Activated CD8-positive, alpha-beta memory T cell treated with anti-CD3 and anti-CD28 coated beads for 4 hours (primary cell): ENCODE data around the gene ASS1.

Source experiments
- DNase-seq, 2 donors: peaks; one replicate each; pipeline ENCODE4 v3.0.0-alpha.2; 2020; ENCODE audit warnings: low read depth in 2 of 2

ASS1 gene

DNA sequence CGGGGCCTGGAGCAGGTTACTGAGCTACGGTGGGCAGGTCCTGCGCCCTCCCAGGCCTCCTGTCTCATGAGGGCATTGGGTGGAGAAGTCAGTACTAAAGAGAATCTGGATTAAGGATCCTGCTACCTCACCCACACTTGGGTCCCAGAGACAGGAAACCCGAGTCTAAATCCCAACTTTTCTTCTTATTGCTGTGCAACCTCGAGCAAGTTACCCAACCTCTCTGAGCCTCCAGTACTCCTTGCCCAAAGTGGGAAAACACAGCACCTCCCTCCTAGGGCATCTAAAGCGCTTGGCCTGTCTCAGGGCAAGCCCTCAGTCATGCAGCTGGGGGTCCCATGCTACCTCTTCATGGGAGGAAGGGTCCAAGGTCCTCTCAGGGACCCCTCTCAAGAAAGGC is 28.2 kb downstream of the ASS1 start:
- no peak for DNase-seq

DNA sequence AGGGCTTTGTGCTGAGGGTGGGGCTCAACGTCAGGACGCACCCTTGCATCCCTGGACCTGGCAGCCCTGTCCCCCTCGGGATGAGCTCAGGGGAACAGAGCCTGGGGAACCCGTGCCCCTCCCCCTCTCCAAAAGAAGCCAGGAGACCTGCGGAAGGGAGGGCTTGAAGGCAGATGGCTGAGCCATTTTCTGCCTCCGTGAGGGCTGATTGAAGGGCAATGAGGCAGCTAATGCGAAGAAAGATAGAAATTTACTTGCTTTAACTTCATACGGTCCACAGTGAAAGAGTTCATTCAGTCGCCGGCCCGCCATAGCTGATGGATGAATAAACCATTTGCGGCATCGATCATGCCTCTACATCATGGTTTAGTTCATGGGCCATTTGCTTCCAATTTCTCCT is 28.8 kb downstream of the ASS1 start:
- DNase-seq, result no peak

DNA sequence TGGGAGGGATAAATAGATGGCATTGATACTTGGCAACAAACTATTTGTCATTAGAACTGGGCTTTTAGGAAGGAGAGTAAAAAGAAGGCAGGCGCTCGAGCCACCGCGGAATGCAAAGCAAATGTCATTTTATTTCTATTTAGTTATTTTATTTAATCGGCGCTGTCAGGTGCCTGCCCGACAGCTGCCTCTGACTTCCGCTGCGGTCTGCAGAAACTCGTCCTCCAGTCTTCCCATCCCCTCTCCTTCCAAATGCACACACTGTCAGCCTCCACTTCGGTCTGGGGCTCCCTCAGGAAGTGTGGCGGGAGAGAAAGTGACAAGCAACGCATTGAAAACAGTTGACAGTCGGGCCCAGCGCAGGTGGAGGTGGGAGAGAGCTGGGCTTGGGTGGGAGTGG is 29.3 kb downstream of the ASS1 start:
- DNase-seq, result no peak

DNA sequence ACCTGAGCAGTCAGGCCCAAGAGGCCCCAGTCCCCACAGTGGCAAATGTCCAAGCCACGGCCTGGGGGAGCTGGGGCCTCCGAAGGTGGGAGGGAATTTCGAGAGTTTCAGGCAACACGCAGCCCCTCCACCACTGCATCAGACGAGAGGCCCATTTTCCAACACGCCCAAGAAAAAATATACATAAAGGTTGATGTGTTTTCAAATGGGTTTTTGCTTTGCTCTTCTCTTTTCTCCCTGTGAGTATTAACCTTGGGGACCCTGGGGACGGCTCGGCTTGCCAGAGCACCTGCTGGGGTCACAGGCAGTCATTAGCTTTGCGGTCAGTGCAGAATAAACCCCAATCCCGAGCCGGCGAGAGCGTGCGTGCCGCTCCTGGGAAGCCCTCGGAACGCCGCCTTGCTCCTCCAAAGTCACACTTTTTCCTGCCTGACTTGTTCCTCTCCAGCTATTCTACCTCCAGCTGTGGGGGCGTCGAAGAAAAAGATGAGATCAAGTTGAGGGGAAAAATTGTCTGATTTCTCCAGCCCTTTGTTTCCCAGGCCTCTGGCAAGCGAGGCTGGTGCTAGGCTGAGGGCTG is 31.5 kb downstream of the ASS1 start:
- DNase-seq, result no peak

DNA sequence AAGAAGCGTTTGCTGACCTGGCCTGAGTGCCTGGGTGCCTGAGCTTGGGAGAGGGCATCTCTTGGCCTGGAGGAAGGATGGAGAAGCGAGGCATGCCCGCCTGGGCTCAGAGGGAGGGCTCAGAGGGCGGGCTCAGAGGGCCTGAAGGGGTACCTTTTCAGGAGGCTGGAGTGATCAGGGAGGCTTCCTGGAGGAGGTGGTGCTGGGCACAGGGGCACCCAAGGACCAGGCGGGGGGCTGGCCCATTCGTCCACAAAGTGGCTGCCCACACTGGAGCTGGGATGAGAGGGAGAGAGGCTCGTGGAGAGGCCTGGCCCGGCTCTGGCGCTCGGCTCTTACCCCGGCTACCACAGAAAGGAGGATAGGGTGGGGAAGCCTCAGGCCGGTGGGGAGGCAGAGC is 32.8 kb downstream of the ASS1 start:
- no peak for DNase-seq

DNA sequence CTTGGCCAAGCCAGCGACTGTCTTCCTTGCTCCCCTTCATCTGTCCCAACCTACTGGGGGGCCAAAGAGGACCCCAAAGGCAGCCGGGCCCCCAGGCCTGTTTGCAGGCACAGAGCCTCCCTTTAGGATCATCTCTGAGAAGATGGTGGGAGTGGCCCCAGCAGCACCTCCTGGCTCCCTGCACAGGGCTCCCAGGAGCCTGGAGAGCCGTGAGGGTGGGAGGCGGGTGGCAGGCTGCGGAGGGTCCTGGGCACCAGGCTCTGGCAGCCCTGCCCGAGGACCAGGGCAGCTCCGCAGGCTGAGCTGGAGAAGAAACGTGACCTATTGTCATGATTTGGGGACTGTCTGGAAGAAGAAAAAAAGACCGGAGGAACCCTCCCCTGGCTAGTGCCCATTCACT is 33.4 kb downstream of the ASS1 start:
- no peak for DNase-seq

GRCh38 chr9:130478736-130479575 is 34.2 kb downstream of the ASS1 start:
- DNase-seq, result no peak

DNA sequence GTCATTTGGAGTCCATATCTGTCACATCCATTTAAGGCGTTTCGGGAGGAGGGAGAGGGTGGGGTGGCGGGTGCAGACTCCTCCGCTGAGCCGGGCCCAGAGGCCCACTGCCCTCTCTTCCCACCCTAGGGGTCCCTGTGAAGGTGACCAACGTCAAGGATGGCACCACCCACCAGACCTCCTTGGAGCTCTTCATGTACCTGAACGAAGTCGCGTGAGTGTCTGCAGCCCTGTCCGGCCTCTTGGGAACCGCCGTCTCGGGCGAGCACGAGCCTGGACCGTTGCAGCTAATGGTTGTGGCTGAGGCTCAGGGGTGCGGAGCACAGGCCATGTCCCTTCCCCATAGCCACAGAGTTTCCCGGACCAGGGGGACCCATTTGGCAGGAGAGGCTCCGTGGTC is 34.8 kb downstream of the ASS1 start:
- no peak for DNase-seq

DNA sequence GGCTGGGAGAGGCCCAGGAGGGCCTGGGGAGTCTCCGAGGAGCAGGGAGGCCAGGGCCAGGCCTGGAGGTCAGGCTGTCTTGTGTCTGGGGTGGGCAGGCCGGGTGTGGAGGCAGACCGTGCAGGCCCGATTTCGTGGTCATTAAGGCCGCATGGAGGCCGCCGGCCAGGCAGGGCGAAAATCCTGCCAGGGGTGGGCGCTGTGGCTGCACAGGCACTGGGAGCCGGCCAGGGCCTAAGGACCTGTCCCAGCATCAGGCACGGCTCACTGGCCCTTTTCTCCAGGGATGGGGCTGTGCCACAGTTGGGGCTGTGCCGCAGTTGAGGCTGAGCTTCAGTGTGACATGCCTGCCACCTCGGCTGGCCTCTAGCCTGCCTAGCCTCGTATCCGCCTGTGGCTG is 35.9 kb downstream of the ASS1 start:
- DNase-seq, result no peak

DNA sequence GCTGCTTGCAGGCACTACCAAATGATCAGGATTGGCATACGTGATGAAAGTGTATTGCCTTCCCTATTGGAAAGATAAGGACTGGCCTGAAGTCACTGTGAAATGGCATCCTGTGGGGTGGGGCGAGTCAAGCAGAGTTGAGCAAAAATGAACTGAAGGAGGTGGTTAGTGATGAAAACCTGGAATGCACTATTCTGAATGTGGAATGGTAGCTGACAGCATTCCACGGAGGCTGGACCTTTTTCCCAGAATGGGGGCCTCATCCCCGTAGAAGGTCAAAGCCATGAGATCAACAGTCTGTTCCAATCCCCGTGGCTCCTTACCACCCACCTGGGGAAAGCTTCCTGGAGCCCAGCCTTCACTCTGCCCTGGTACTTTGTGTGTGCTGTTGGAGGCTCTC is 37.7 kb downstream of the ASS1 start:
- no peak for DNase-seq

GRCh38 chr9:130483371-130483971 is 38.7 kb downstream of the ASS1 start:
- no peak for DNase-seq

DNA sequence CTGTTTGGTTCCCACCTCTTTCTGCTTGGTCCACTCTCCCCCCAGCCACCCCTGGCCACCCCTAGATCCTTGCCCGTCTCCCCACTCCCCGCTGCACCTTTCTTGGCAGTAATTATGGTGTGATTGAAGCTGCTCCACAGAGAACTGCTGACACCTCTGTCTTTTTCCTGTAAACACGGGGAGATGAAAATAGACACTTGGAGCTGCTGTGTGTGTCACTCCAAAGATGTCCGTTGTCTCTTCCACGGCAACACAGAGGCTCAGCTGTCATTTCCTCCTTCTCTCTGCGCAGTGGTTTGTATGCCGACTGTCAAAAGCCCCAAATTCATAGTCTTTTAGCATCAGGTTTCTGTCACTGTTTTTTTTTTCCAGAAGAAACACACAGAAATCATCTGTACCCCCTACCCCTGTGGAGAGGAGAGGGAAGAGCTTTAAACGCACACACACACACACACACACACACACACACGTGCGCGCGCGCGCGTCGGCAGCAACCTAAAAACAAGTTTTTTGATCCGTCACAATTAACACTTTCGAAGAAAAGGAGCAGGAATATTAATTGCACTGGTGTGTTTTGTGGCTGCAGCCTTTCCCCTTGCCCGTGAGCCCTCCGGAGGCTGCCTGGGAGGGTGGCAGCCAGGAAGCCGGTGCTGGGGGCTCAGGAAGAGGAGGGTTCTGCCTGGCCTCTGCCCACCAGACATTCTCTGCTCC is 39.8 kb downstream of the ASS1 start:
- DNase-seq, result no peak

DNA sequence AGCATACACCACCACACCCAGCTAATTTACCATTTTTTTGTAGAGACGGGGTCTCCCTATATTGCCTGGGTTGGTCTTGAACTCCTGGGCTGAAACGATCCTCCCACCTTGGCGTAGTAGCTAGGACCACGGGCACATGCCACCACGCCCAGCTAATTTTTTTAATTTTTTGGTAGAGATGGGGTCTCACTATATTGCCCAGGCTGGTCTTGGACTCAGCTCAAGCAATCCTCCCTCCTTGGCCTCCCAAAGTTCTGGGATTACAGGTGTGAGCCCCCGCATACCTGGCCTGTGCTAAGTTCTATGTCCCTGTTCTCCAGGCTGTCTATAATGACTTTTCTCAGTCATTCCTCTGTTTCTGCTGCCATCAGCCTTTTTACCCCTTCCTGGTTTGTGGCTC is 41.3 kb downstream of the ASS1 start:
- DNase-seq, result no peak

DNA sequence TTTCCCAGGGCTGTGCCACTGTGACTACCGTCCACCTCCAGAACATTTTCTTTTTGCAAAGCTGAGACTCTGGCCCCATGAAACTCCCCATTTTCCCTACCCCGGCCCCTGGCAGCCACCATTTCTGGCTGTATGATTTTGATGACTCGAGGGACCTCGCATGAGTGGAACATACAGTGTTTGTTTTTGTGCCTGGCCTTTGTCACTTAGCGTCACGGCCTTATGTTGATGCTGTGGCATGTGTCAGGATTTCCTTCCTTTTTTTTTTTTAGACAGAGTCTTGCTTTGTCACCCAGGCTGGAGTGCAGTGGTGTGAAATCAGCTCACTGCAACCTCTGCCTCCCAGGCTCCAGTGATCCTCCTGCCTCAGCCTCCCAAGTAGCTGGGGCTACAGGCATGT is 42.7 kb downstream of the ASS1 start:
- DNase-seq, result no peak

- DNase-seq, result no peak
Observed at GRCh38 chr9:130488621-130489330, 44.0 kb downstream of the ASS1 start.

GRCh38 chr9:130490981-130491380 is 46.2 kb downstream of the ASS1 start:
- no peak for DNase-seq

DNA sequence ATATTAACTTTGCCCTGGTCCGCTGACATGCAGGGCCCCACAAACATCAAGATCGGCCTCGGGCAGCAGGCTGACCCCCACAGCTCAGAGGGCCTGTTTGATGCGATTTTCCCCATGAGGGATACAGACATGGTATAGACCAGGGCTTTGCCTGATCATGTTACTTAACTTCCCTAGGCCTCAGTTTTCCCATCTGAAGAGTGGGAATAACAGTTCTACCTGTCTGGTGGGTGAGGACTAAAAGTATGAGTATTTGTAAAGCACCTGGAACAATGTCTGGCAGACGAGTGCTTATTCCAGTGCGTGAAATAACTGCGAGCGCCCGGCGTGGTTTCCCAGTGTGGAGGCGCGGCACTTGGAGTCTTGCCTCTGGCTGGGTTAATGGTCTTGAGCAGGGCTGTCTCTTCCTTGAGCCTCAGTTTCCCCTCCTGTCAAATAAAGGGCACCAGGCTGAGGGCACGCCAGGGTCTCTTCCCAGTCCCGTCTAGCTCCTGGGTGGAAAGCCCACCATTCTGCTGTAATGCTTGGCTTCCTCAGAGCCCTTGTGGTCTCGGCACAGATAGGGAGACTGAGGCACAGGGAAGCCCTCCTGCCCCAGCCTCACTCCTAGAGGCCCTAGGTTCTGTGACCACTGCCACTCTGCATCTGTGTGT is 47.2 kb downstream of the ASS1 start:
- no peak for DNase-seq

DNA sequence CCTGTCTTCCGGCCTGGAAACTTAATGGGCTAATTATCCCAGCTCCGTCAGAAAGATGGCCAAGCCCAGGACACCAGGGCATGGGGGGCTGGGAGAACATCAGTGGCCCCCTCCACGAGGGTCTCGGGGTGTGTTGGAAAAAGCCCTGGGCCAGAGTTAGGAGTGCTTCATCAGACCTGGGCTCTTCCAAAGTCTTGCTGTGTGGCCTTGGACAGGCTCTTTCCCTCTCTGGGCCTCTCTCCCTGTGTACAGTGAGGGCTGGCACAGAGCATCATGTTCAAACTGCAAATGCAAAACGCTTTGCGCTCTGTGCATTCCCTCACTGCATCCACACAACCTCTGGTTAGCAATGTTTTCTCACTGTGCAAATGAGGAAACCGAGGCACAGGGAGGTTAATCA is 48.3 kb downstream of the ASS1 start:
- DNase-seq, result no peak

DNA sequence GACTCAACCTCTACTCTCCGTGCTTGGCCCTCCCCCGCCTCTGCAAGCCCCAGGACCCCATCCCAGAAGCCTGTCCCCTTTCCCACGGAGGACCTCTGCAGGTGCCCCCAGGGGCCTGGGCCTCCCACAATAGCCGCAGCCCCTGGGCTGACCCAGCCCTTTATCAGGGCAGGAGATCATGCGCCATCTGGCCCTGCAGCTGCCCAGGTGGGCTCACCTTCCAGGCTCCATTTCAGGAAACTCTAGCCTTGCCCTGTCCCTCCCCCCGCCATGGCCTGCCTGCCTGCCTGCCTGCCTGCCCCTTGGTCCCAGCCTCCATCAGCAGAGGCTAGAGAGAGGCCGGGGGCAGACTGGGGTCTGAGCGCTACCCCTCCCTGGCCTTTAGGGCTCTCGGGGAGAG is 48.7 kb downstream of the ASS1 start:
- no peak for DNase-seq

GRCh38 chr9:130495067-130495466 is 50.3 kb downstream of the ASS1 start:
- no peak for DNase-seq

DNA sequence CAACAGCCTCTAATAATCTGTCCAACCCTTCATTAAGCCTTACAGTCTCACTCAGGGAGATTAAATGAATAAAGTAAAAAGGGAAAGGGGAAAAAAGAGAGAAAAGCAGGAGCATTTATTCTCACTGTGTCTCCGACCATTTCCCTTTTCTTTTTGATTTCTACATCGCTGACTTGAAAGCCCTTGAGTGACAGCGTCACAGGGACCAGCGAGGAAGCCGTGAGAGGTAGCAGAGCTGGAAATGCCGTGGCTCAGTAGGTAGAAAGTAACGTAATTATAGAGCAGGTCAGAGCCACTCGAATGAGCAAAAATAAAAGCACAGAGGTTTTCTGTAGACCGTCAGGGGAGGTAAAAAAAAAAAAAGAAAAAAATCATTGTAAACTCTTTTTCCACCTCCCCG is 52.4 kb downstream of the ASS1 start:
- no peak for DNase-seq
